OCI-M2 (cell line): ENCODE measurements around the gene CAP2.

ENCODE experiments used
- DNase-seq: peaks from one replicate; lab custom pipeline; 2025; ENCODE audit not compliant: unreplicated experiment; lab: John Stamatoyannopoulos, UW

The CAP2 gene

GRCh38 chr6:17470938-17471327, 77.5 kb downstream of the CAP2 start:
- no peak for DNase-seq

DNA sequence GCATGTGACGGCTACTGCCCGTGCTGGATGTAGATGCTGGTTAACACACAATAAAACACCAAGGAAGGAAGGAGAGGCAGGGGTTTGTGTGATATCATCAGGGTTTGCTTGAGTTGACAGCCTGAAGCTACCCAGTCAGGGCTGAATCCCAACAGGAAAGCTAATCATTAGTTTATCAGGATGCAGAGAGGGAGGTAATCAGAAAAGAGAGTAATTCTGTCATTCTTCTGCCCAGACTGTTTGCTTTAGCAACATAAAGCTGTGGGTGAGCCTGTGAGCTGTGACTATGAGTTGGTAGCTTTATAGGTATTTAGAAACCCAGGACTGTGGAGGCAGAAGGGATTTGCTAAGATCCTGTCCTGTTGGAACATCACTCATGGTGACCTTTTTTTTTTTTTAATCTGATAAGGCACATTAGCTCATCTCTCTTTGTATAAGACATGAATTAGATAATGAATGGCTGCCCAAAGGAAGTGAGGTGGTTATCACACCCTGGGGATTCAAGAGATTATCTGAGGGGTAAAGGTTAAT, 79.3 kb downstream of the CAP2 start:
- no peak for DNase-seq

DNA sequence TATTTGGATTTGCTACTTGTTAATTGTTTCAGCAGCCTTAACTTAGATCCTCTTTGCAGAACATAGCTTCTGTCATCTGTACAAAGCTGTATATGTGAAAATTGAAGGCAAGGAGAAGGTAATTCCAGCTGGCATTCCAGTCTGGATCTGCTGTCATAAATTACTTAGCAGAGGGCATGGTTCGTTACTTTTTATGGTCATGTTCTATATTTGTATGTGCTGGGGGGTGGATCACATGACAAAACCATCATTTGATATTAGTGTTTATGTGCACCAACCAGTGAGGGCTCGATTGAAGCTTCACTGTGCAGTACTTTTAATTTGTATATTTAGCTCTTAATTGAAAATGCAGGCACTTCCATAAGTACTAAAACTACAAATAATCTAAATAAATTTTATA, 80.2 kb downstream of the CAP2 start:
- DNase-seq: no peak

DNA sequence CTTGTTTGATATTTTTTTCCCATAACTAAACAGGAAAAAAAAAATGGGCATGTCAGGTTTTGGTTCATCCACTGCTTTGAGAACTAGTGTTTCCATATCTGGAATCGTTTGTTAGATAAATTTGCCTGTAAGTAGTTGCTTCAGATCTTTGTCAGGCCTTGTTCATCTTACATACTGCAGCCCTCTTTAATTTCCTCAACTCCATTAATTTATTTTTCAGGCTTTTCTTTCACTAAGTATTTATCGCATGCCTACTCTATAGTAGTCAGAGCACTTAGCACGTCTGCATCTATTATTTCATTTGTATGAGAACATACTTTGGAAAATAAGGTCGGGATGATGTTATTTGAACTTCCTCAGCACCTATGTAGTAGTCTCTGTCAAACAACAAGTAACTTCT, 80.9 kb downstream of the CAP2 start:
- no peak for DNase-seq

DNA sequence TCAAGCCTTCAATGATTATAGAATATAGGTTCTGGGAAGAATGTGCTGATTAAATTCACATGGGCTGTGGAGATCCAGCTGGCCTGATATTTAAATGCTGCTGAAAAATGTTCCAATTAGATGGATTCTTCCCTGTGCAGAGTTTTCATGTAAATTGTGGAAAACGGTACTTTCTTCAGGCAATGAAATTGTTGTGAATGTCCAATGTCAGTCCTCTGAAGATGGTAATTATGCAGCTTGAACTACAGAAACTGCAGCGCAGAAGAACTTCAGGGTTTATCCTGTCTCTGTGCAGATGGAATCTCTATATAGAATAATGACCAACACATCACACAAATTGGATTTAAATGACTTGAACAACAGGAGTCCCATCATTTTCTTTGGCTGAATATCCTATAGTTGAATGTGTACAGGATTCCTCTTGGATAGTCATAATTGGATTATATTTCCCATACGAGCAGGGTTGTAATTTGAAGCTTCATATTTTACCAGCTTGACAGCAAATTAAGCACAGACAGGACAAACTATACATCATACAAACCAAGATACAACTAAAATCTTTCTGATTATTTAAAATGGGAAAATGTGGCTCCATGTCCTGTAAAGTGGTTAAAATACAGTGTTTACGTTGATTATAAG, 82.3 kb downstream of the CAP2 start:
- DNase-seq: no peak

GRCh38 chr6:17476511-17476910, 83.1 kb downstream of the CAP2 start:
- DNase-seq: no peak

DNA sequence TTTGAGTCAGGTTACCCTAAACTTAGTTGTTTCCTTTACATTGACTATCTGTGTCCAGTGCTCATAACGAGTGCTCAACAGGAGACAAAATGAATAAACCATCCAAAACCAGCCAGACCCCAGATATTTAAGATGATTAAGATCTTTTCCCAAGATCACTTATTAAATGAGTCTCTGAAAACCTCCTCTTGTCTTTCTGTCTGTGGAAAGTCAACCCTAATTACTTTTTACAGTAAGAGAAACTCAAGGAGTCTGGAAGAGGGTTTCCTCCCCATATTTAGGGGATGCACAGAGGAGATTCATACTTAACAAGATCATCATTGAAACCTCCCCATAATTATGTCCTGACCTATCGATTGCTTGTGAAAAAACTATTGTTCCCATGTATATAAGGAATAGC, 84.0 kb downstream of the CAP2 start:
- no peak for DNase-seq

DNA sequence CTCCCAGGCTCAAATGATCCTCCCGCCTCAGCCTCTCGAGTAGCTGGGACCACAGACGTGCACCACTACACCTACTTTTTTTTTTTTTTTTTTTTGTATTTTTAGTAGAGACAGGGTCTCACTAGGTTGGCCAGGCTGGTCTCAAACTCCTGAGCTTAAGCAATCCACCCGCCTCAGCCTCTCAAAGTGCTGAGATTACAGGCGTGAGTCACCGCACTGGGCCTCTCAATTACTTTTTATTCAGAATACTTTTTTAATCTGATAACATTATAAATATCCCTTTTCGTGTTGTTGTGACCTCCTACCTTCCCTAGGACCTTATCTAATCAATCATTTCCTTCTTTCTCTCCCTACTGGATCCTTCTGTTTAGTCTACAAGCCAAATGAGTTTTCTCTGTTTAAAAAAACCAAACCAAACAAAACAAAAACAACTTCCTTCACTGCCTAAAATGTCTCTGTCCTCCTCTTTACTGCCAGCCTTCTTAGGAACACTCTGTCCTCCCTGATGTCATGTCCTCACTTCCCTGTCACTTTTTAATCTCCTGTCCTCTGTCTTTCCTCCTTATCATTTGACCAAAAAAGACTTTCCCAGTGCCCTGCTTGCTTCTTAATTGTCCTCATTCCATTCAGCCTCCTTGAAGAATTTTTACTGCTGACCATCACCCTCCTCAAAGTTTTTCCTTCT, 85.0 kb downstream of the CAP2 start:
- DNase-seq: no peak

GRCh38 chr6:17478946-17479345, 85.6 kb downstream of the CAP2 start:
- no peak for DNase-seq

- DNase-seq: no peak
Measured at GRCh38 chr6:17480476-17480875, 87.1 kb downstream of the CAP2 start.

- DNase-seq: no peak
Measured at GRCh38 chr6:17482711-17483110, 89.3 kb downstream of the CAP2 start.

DNA sequence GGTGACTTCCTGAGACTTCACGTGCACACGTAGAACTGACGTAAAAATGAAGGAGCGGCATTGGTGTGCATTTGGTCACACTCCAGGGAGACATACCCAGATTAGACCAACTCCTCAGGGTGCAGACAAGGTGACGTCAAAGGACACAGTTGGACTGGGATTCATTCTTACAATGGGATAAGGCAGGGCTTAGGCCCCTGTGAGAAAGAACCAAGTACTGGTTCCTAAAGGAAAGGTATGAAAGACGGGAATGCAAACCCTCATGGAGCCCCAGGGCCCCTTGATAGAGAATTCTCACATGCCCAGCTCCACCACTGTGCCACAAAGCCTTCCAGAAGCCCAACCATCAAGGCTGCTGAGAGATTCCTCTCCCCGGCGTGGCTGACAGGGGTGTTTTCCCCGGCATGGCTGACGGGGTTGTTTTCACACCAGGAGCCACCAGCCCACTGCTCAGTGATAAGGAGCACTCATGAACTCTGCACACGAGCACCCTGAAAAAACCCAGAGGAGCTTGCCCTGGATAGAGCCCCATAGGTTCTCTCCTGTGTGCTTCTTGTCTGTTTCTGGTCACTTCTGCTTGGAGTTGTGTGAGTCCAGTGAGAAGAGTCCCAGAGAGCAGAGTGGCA, 90.1 kb downstream of the CAP2 start:
- no peak for DNase-seq

GRCh38 chr6:17484201-17484849, 90.9 kb downstream of the CAP2 start:
- DNase-seq: no peak

GRCh38 chr6:17485181-17485580, 91.8 kb downstream of the CAP2 start:
- DNase-seq: no peak

DNA sequence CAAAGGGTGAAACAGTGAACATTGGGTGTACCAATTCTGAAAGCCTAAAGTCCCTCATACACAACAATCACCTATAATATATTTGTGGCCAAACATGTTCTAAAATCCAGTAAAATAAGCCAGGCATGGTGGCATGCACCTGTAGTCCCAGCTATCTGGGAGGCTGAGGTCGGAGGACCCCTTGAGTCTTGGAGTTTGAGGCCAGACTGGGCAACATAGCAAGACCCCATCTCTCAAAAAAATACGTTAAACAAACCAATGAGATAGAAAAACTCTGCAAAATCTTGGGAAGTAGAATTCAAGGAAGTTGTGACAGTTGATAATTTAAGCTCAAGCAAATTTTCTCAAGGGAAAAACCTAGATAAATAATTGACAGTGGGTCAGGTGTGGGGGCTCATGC, 92.6 kb downstream of the CAP2 start:
- DNase-seq: no peak

DNA sequence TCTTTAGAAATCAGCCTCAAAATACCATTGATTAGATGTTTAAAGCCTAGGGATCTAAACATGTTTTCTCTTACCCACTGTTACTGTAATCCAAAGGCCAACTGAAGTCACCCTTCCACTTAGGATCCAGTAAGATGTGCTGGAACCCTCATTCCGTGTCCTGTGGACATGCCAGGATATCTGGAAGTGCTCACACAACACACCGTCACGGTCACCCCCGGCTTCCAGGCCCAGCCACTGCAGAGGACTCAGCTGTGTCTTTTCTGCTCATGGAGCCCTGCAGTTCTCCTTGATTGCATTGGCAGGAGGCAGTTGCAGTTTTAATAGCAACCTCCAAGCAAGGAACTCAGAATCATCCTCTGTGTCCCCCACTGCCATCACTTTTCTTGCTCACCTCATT, 93.3 kb downstream of the CAP2 start:
- DNase-seq: no peak

- no peak for DNase-seq
Measured at GRCh38 chr6:17490724-17491123, 97.3 kb downstream of the CAP2 start.

DNA sequence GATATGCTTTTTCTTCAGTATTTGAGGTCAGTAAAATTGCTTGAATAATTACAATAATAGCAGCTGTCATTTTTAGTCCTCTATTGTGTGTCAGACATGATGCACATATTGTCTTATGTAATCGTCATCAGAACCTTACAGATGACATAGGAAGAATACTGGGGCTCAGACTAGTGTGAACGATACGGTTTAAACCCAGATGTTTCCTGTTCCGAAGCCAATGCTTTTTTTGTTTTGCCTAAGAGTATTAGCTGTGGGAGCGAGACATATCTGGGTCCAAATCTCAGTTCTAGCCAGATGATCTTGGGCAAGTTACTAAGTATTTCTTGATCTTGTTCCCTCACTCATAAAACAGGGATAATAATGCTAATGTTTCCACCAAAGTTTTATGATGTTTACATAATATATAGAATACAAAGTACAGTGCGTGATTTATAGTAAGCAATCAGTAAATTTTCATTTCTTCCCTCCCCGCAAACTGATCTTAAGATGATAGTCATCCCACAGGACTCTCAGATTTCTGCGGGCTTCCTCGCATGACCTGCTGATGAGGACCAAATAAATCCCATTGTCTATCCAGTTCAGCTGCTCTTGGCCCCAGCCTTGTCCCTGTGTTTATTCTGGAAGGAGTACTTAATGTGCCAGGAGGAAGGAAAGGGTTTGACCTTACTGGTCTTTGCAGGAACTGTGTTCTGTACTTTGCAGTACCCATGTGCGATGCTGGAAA, 98.2 kb downstream of the CAP2 start:
- no peak for DNase-seq

- no peak for DNase-seq
Measured at GRCh38 chr6:17492350-17492749, 99.0 kb downstream of the CAP2 start.

- DNase-seq: no peak
Measured at GRCh38 chr6:17493286-17493685, 99.9 kb downstream of the CAP2 start.

- DNase-seq: no peak
Measured at GRCh38 chr6:17494177-17494576, 100.8 kb downstream of the CAP2 start.
